Neural cell (in vitro differentiated cells): Measurements from ENCODE around the gene DHH.

Source experiments
- CTCF ChIP-seq: fragments of 450-650 bp; IDR thresholded peaks from 2 replicates; pipeline ENCODE4 v1.5.1; 2014; ENCODE audit warnings: antibody characterized with exemption, mild to moderate bottlenecking, moderate library complexity; ENCODE audit not compliant: poor library complexity, severe bottlenecking
- EZH2 ChIP-seq: fragments of 200-600, 300-800 bp; shearing (Covaris generic), sonication (generic); IDR thresholded peaks from 2 replicates; pipeline ENCODE4 v1.6.1; 2014; ENCODE audit warnings: antibody characterized with exemption, low read length, borderline replicate concordance, mild to moderate bottlenecking; ENCODE audit not compliant: insufficient read depth, poor library complexity, severe bottlenecking
- POLR2AphosphoS5 ChIP-seq: IDR thresholded peaks from 2 replicates; pipeline ENCODE4 v1.6.1; 2012
- REST ChIP-seq: IDR thresholded peaks from 2 replicates; pipeline ENCODE4 v1.6.1; 2012; ENCODE audit warnings: borderline replicate concordance

GRCh38 chr12:49046129-49046895, 48.3 kb downstream of the DHH start:
- no peak for TF ChIP-seq POLR2AphosphoS5
- TF ChIP-seq EZH2: no peak
- no peak for TF ChIP-seq REST
- TF ChIP-seq CTCF: no peak
